ENCODE measurements around the gene TM9SF4. TPM values are rescaled to one million over a fixed set of nuclear protein-coding genes. Genes with fewer than 3 reads are reported as not detected.

Gene TM9SF4
- total and polyA plus RNA-seq, 5 experiments from 2014 or later: 31.5 to 44.3 (median 42.6) TPM

DNA sequence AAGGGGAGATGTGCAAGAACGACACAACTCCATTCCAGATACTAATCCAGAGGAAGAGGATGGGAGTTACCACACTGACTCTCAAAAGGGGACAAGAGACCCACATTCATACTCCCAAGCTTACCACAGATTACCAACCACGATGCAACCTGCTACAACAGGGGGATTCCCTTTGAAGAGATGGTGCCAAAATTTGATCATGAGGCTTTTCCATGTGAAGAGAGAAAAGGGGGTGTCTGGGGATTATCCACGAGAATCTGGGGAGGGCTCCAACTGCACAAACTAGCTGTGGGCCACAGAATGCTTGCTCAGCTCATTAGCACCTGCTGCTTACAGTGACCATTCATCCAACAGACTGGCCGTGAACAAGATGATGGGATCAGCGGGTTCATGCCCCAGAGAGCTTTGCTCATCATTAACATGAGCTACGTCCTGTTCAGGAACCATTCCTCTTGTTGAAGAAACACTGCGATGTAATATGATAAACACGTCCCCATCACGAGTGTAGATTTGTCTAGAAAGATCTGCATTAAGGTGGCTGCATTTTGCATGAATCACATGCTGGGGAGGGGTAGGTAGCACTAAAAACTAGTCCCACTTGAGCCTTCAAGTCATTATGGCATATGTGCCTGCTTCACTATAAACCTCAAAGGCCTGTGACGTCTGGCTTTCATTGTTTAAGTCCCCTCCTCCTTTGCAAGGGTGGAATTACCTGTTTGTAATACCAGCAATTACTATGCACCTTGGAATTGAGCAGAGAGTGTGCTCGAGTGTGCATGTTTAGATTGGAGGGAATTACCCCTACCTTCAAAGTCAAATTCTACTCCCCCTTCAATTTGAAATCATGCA, 94.1 kb downstream of the TM9SF4 start:
- H3K27me3 Mint-ChIP-seq: no peaks in the 10 kb centered on the region
- H3K4me3 Mint-ChIP-seq: peak overlapping the region in 4 of 10 donors; percentile 3 to 93 (median 30)
- H3K36me3 Mint-ChIP-seq: peaks cover 0 to 42% (median 0%) of the 10 kb centered on the region in 3 donors
- no peak for DNase-seq
- peaks cover 38 to 63% (median 61%) of the 10 kb centered on the region in 4 donors for H3K4me1 Mint-ChIP-seq
- H3K9me3 Mint-ChIP-seq: no peaks in the 10 kb centered on the region
- POLR2A ChIA-PET: interaction anchor here (2.2 kb wide), 1 partner anchor 14 kb away, joined by 6 read pairs; no protein-coding TSS in a partner anchor
- H3K27ac Mint-ChIP-seq: peak overlapping the region; percentile 4 to 93 (median 60)
- no peak for ATAC-seq

DNA sequence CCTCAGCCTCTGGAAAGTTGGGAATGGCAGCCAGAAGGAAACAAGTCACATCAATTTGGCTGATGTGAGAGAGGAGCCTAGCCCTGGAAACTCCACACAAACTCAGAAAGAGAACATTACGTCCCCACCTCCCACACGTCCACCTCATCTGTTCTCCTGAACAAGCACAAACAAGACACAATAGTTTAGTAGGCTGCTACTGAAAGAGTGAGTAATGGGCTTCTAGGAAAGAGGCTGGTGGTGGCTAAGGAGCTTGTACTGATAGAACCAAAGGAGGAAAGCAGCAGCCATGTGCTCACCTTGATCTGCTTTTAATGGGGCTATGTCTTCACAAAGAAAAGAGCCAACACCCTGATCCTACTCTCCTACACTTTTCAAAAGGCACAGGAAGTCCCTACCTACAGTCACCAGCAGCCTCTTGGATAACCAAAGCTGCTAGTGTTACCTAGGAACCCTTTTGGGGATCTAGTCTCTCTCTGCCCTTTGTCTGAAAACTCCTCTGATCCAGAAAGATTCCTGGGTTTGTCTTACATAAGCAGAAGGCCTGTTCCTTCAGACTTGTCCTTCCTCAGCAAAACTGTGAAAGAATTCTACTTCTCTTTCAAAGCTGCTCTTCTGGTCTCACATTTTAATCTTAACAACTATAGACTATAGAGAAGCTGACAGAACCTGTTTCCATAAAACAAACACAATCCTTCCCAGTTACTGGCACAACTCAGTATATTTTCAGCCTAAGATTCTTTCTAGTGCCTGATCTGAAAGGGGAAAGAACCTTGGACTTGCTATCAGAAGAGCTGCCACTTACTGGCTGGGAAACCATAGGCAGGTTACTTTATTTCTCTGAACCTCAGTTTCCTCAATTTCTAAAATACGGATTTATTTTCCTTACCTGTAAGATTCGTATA, 94.9 kb downstream of the TM9SF4 start:
- peaks cover 0 to 34% (median 0%) of the 10 kb centered on the region in 3 donors for H3K36me3 Mint-ChIP-seq
- POLR2A ChIA-PET: interaction anchor here (0.8 to 2.2 kb wide), 2 partner anchors 15 to 153 kb away, joined by 4 to 6 read pairs; partner anchors contain the start of gene ASXL1
- H3K4me3 Mint-ChIP-seq: peak overlapping the region in 7 of 10 donors; percentile 1 to 97 (median 93)
- DNase-seq (no peak), ATAC-seq (no peak)
- H3K27me3 Mint-ChIP-seq: no peaks in the 10 kb centered on the region
- H3K4me1 Mint-ChIP-seq: peaks cover 40 to 67% (median 66%) of the 10 kb centered on the region in 4 donors
- no peaks in the 10 kb centered on the region for H3K9me3 Mint-ChIP-seq
- H3K27ac Mint-ChIP-seq: peak overlapping the region; percentile 3 to 93 (median 56)

DNA sequence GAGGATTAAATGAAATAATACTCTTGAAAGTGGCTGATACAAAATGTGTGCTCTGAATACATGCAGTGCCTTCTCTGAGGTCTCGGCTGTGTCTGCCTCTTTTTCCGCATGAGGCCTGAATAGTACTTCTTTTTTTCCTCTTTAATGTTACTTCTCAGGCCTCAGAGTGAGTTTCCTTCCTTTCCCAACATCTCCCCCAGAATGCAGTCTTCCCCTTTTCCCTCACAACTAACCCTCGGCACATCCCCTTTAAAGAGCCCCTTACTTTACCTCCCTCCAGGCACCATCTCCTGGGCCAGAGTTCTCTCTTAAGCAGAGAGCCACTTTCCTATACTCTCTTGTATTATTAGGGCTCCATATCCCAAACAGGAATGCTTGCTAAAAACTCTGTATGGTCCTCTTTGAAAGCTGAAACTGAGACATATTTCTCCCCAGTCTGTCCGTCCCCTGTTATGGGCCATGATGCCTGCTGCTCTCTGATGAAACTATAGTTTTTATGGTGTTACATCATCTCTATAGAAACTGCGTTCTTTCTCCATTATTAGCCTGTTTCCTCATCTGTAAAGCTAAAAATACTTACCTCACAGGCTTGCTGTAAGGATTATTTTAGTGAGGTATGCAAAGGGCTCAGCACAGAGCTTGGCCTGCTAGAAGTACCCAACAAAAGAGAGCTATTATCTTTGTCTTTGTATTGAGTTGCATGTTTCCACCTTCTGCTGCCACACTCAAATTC, 95.8 kb downstream of the TM9SF4 start:
- Mint-ChIP-seq H3K27me3 (no peaks in the 10 kb centered on the region), H3K9me3 (no peaks in the 10 kb centered on the region), H3K27ac (peak overlapping the region; percentile 7 to 95 (median 71)), H3K36me3 (peaks cover 0 to 27% (median 0%) of the 10 kb centered on the region in 3 donors), H3K4me1 (peaks cover 42 to 73% (median 68%) of the 10 kb centered on the region in 4 donors), H3K4me3 (peak overlapping the region; percentile 90 to 97 (median 95))
- POLR2A ChIA-PET: interaction anchor here (0.5 to 0.8 kb wide), 3 partner anchors 47 to 153 kb away, joined by 4 to 8 read pairs (median 6); partner anchors contain the start of gene ASXL1
- DNase-seq: no peak
- ATAC-seq: no peak

DNA sequence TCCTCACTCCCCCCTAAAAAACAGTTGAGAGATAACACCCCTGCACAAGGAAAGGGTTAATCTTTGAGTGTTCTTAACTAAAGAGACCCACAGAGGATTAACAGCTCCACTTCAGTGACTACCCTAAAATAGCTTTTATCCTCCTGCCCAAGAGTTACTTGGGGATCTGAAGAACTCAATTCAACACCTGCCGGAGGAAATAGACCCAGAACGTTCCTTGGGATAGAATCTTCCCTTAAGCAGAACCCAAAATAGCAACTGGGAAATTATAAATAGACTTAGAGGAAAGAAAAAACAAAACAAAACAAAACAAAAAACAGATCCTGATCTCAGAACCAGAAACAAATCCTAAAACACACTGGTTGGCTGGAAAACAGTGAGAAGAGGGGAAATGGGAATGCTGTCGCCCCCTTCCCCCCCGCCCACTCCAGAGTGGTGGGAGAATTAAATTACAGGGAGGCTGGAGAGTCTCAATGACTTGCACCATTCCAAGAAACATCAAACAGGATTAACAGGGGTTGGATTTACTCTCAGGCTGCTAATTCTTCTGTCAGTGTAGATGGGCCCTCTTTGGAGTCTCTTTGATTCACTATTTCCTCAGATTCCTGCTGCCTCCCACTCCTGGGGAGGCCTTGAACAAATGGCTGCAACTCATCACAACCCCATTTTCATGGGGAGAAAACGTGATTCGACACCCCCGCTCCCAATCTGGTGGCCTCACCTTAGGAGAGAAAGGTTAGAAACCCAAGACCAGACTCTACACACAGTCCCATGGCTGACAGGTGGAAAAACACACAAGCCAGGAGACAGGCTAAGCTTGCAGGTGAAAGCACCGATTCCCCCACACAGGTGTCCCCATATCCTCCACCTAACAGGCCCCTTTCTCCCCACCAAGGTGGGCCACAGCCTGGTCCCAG, 96.6 kb downstream of the TM9SF4 start:
- DNase-seq (no peak), ATAC-seq (no peak)
- Mint-ChIP-seq H3K36me3 (peaks cover 0 to 26% (median 6%) of the 10 kb centered on the region in 3 donors), H3K27me3 (no peaks in the 10 kb centered on the region), H3K4me3 (peak overlapping the region; percentile 90 to 97 (median 95)), H3K9me3 (no peaks in the 10 kb centered on the region), H3K27ac (peak overlapping the region; percentile 90 to 99 (median 96)), H3K4me1 (peaks cover 45 to 82% (median 75%) of the 10 kb centered on the region in 4 donors)
- POLR2A ChIA-PET: interaction anchor here (0.6 kb wide), 1 partner anchor 46 kb away, joined by 6 read pairs; no protein-coding TSS in a partner anchor

DNA sequence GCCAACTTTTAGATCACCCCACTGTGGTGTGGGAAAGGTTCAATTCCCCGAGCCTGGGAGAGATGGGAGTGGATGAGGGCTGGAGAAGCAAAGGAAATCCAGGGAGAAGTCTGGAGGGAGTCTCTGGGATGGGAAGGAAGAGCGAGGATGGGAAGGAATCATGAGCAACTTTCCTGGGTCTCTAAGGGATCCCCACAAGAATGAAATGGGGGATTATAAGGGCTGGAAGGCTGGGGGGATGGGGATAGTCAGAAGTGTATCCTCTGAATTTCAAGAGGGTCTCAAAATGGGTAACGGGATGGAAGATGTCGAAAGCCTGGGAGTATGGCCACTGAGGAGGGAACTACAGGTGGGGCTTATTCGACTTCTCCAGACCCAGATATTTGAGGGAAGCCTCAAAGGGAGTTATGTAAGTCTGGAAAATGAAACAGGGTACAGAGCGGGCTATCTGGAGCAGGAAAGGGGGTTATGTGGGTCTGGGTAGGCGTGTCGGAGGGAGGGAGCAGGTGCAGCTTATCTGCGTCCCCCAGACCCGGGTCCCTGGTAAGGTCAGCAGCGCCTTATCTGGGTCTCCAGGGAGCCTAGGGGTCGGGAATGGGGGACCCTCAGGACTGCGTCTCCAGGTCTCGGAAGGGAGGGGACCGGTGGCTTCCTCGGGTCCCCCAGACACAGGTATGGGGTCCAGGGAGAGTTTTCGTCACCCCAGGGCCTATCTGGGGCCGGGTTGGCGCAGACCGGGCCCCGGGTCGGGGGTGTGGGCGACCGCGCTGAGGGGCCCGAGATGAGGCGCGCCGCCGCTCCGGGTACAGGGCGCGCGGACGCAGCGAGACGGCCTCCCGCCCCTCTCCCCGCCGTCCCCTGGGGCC, 97.5 kb downstream of the TM9SF4 start:
- Mint-ChIP-seq H3K4me3 (peak overlapping the region; percentile 90 to 97 (median 95)), H3K36me3 (peaks cover 6 to 28% (median 11%) of the 10 kb centered on the region in 3 donors), H3K27me3 (no peaks in the 10 kb centered on the region), H3K4me1 (peaks cover 49 to 90% (median 80%) of the 10 kb centered on the region in 4 donors), H3K27ac (peak overlapping the region; percentile 90 to 99 (median 96)), H3K9me3 (no peaks in the 10 kb centered on the region)
- DNase-seq (peak in 2 of 10 donors; percentile 3 to 22), ATAC-seq (peak in 1 of 2 donors; percentile 10)
- POLR2A ChIA-PET: interaction anchor here (0.6 kb wide), 1 partner anchor 99 kb away, joined by 4 read pairs; no protein-coding TSS in a partner anchor

DNA sequence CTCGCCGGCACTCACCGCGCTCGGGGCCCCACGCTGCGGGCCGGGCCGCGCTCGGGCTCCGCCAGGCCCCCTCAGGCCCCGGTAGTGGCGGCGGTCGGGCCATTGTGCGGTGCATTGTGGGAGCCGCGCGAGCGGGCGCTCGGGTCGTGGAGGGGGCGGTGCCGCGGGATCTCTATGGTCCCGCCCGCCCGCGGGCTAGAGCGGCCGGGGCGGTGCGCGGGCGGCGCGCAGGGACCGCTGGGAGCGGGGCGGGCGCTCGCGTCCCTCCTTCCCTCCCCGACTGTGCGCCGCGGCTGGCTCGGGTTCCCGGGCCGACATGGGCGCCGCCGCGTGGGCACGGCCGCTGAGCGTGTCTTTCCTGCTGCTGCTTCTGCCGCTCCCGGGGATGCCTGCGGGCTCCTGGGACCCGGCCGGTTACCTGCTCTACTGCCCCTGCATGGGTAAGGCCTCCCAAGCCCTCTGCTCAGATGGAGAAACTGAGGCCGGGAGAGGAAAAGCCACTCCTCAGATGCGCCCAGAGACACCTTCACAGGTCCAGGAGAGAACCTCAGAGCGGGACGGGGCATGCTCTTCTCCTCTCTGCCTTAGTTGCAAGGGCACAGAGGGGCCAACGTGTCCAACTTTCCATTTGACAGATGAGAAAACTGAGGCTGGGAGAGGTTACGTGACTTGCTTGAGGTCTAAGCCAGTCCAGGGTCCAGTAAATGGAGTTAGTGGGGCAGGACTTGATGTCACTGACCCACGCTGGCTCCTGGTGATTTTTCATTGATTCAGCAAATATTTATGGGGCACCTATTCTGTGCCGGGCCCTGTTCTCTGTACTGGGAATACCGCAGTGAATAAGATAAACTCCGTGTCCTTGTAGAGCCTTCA, 98.3 kb downstream of the TM9SF4 start, which contains the start of the genes PLAGL2 and POFUT1:
Gene PLAGL2, minus strand, starts transcription at position 118 of the 873 bp plus-strand sequence. CDS start 5,565 bp downstream, outside the sequence.
Gene POFUT1, plus strand, starts transcription at position 255 of the 873 bp plus-strand sequence. Its CDS starts 62 bp downstream, at position 317.
- no peaks in the 10 kb centered on the region for H3K9me3 Mint-ChIP-seq
- POLR2A ChIA-PET: interaction anchor here (0.6 kb wide), 1 partner anchor 95 kb away, joined by 3 read pairs; no protein-coding TSS in a partner anchor
- H3K27me3 Mint-ChIP-seq: no peaks in the 10 kb centered on the region
- peak within 1 kb of the TSS; percentile 90 to 97 (median 95) for H3K4me3 Mint-ChIP-seq
- H3K36me3 Mint-ChIP-seq: peaks cover 6 to 31% (median 14%) of the 10 kb centered on the region in 3 donors
- peaks cover 46 to 89% (median 78%) of the 10 kb centered on the region in 4 donors for H3K4me1 Mint-ChIP-seq
- peak; percentile 95 for ATAC-seq
- H3K27ac Mint-ChIP-seq: peak within 1 kb of the TSS; percentile 91 to 99 (median 96)
- peak; percentile 76 to 90 (median 84) for DNase-seq

DNA sequence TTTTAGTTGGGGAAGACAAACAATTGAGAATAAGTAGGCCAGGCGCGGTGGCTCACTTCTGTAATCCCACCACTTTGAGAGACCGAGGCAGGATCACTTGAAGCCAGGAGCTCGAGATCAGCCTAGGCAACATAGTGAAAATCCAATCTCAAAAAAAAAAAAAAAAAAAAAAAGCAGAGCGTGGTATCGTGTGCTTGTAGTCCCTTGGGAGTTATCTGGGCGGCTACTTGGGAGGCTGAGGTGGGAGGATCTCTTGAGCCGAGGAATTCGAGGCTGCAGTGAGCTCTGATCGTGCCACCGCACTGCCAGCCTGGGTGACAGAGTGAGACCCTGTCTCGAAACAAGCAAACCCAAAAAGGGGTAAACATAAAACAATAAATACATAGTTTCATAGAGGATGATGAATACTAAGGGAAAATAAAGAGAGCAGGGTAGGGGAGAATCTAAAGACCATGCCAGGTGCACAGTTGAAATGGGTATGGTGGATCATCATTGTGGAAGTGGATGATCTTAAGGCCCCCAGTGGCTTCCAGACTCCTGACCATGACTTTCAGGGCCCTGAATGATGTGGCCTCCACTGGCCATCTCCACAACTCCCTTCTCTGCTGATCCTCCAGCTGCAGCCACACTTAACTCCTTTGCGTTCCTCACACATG, 99.1 kb downstream of the TM9SF4 start:
- ATAC-seq (no peak), DNase-seq (no peak)
- POLR2A ChIA-PET: interaction anchor here (0.6 kb wide), 1 partner anchor 95 kb away, joined by 3 read pairs; no protein-coding TSS in a partner anchor
- Mint-ChIP-seq H3K27me3 (no peaks in the 10 kb centered on the region), H3K4me1 (peaks cover 44 to 82% (median 70%) of the 10 kb centered on the region in 4 donors), H3K36me3 (peaks cover 6 to 37% (median 14%) of the 10 kb centered on the region in 3 donors), H3K4me3 (peak overlapping the region; percentile 84 to 97 (median 87)), H3K27ac (peak overlapping the region; percentile 53 to 93 (median 91)), H3K9me3 (no peaks in the 10 kb centered on the region)

DNA sequence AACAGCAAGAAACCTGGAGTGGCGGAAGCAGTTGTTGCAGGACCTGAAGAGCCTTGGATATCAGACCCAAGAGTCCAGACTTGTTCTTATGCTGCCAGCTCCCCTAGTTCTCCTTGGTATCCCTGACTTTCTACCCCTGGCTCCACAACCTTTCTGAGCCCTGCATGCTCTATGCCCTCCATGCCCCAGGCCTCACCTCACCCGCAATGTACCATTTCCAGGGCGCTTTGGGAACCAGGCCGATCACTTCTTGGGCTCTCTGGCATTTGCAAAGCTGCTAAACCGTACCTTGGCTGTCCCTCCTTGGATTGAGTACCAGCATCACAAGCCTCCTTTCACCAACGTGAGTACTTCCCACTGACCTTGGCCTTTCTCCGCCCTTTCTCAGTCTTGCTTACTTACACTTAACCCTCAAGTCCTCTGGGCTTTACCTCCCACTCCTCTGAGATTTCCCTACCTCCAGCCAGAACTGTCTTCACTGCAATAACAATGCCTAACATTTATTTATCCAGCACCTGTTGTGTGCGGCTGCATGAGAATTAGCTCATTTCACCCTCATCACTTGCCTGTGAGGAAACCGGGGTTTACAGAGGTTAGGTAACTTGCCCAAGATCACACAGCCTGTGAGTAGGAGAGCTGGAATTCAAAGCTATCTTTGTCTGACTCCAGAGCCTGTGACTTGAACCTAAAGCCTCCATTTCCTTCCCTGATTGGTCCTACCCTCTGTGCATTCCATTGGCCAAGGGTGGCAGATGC, 100.5 kb downstream of the TM9SF4 start:
- peaks cover 39 to 68% (median 58%) of the 10 kb centered on the region in 4 donors for H3K4me1 Mint-ChIP-seq
- DNase-seq (no peak), ATAC-seq (no peak)
- H3K27ac Mint-ChIP-seq: peak overlapping the region in 9 of 10 donors; percentile 5 to 82 (median 31)
- no peaks in the 10 kb centered on the region for H3K27me3 Mint-ChIP-seq
- H3K9me3 Mint-ChIP-seq: no peaks in the 10 kb centered on the region
- H3K4me3 Mint-ChIP-seq: peak overlapping the region in 7 of 10 donors; percentile 25 to 92 (median 84)
- POLR2A ChIA-PET: no interaction called here
- H3K36me3 Mint-ChIP-seq: peaks cover 6 to 48% (median 14%) of the 10 kb centered on the region in 3 donors
